ENCODE data around the gene RTN3.

RTN3 gene

DNA sequence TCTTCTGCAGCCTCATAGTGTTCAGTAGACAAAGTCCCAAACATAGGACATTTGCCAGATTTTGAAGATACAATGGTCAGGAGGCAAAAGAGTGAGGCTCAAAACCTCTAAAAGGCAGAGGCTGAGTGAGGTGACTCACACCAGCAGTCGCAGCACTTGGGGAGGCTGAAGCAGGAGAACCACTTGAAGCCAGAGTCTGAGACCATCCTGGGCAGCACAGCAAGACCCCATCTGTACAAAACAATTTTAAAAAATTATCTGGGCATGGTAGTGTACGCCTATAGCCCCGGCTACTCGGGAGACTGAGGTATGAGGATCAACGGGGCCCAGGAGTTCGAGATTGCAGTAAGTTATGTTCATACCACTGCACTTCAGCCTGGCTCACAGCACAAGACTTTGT, 101.4 kb downstream of the RTN3 start:
- no peak overlapping the region for H3K4me3 ChIP-seq (ENCODE audit: low read length)
- no peak for TF ChIP-seq ZNF274 (IDR thresholded peaks at IDR 0.05; ENCODE audit: low read depth, low read length)

DNA sequence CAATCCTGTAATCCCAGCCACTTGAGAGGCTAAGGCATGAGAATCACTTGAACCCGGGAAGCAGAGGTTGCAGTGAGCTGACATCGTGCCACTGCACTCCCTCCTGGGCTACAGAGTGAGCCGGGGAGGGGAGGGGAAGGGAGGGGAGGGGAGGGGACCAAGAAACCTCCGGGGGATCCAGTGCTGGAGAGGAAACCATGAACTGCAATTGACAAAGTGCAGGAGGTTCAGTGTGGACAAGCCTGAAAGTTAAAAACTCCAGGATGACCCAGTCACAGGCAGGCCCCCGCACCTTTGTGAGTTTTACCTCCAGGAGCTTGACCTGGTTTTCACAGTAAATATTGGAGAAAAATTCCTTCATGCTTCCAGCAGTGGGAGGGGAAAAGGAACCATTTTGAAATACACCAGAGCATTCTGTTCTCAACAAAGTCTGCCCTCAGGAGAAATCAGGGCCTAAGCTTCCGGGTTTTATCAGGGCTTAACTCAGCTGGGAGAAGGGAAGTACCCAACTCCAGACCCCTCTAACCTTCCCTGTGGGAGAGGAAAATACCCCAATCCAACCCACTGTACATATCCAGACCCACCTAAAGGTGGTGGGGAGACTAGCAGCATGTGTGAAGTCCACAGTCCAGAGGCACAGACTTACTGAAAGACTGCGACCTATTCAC, 102.8 kb downstream of the RTN3 start:
- no peak overlapping the region for H3K4me3 ChIP-seq (ENCODE audit: low read length)
- TF ChIP-seq ZNF274 (IDR thresholded peaks at IDR 0.05; ENCODE audit: low read depth, low read length), result no peak

DNA sequence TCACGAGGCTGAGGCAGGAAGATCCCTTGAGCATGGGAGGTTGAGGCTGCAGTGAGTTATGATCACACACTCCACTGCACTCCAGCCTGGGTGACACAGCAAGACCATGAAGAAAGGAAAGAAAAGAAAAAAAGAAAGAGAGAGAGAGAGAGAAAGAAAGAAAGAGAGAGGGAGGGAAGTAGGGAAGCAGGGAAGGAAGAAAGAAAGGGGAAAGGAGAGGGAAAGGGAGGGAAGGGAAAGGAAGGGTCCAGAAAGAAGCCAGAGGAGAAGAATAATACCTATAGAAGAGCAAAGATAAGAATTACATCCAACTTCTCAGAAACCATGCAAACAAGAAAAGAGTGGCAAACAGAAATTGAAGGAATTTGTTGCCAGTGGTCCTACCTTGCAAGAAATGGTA, 104.5 kb downstream of the RTN3 start:
- no peak overlapping the region for H3K4me3 ChIP-seq (ENCODE audit: low read length)
- no peak for TF ChIP-seq ZNF274 (IDR thresholded peaks at IDR 0.05; ENCODE audit: low read depth, low read length)

DNA sequence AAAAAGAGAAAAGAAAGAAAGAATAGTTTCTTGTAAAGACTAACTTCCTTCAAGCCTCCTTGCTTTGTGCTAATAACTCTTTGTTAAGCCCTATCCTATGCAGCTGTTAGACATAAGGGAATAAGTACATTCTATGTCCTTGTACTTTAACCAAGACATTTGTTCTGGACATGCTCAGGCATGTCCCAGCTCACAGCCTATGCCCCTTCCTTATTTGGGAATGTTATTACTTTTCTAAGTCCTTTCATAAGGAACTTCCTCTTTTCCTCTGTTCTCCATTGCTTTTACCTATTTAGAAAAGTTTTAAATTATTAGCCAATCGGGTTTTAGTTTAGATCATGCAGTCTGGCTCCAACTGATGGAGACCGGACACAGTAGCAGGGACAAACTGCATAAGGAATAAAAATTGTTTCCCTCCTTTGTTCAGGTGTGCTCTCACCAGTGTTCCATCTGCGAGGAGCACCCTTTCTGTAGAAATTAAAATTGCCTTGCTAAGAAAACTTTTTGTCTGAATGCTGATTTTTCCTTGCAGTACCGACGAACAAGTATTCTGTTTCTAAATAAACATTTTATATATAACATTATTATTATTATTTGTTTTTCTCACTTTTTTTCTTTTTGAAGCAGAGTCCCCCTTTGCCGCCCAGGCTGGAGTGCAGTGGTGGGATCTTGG, 110.3 kb downstream of the RTN3 start:
- no peak overlapping the region for H3K4me3 ChIP-seq (ENCODE audit: low read length)
- no peak for TF ChIP-seq ZNF274 (IDR thresholded peaks at IDR 0.05; ENCODE audit: low read depth, low read length)

DNA sequence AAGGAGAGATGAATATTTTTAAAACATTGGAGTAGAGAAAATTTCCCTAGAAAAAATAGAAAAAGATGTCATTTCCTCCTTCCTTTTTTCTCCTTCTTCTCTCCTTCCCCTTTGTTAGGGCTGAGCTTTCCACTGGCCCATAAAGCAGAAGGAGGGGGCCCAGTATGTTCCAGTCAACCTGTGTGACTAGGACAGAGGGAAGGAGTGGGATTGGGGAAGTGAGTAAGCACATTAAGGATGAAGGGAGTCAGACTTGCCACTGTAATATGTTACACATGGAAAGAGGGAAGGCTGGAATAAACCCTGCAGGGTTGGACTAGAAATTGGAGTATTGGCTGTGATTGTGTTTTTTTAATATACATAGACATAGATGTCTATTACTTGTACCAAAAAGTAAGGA, 111.9 kb downstream of the RTN3 start:
- no peak for TF ChIP-seq ZNF274 (IDR thresholded peaks at IDR 0.05; ENCODE audit: low read depth, low read length)
- no peak overlapping the region for H3K4me3 ChIP-seq (ENCODE audit: low read length)

DNA sequence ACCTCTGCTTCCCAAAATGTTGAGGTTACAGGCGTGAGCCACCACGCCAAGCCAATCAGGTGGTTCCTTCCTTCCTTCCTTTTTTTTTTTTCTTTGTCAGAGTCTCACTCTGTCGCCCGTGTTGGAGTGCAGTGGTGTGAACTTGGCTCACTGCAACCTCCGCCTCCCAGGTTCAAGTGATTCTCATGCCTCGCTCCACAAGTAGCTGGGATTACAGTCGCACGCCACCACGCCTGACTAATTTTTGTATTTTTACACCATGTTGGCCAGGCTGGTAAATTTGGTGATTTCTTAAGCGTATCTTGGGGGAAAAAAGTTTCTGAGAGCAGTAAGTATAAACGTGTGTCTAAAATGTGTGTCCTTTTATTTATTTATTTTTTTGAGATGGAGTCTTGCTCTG, 113.8 kb downstream of the RTN3 start:
- no peak overlapping the region for H3K4me3 ChIP-seq (ENCODE audit: low read length)
- TF ChIP-seq ZNF274 (IDR thresholded peaks at IDR 0.05; ENCODE audit: low read depth, low read length), result no peak

DNA sequence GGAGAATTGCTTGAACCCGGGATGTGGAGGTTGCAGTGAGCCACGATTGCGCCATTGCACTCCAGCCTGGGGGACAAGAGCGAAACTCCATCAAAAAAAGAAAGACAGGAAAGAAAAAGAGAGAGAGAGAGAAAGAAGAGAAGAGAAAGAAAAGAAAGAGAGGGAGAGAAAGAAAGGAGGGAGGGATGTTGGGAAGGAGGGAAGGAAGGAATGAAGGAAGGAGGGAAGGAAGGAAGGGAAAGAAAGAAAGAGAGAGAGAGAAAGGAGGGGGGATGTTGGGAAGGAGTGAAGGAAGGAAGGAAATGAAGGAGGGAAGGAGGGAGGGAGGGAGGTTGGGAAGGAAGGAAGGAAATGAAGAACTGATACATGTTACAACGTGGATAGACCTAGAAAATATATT, 119.6 kb downstream of the RTN3 start:
- H3K4me3 ChIP-seq (ENCODE audit: low read length), result no peak overlapping the region
- TF ChIP-seq ZNF274 (IDR thresholded peaks at IDR 0.05; ENCODE audit: low read depth, low read length), result no peak

DNA sequence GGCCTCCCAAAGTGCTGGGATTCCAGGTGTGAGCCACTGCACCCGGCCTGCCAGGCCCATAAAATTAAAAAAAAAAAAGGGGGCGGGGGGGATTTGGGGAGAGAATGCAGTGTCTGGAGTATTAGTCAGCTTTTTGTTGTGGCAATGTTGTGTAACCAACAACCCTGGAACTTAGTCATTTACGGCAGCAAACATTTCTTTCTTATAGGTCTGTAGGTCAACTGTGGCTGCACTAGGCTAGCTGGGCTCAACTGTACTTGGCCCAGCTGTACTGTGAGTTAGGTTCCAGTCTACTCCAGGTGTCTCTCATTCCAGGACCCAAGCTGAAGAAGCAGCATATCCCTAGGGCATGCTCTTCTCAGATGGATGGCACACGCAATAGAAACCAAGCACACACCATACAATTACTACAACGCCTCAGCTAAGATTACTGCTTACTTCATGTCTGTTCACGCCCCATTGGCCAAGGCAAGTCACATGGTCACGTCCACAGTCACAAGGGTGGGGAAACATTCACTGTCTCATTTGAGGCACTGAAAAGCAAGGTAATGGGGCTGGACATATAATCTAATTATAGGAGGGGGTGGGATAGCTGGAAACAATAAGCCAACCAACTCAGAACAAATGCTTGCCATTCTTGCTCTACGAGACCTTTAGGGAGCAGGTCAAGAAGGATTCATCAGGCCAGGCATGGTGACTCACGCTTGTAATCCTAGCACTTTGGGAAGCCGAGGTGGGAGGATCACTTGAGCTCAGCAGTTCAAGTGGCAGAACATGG, 121.5 kb downstream of the RTN3 start:
- no peak overlapping the region for H3K4me3 ChIP-seq (ENCODE audit: low read length)
- no peak for TF ChIP-seq ZNF274 (IDR thresholded peaks at IDR 0.05; ENCODE audit: low read depth, low read length)

DNA sequence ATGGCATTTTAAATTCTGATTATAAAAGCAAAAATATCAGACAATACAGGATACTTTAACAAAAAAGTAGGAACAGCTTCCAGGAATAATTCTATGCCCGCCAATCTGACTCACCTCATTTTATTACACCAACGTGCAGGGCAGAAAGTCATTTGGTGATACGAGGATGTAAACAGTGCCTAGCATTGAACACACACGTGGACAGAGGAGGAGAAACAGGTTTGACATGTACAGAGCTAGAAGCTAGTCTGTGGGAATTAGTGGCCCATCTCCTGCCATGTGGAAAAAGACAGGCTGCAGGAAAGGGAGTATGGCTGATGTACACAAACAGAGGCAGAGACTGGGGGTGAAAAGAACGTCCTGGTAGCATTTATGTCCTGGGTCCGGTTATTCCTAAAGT, 123.0 kb downstream of the RTN3 start:
- no peak for TF ChIP-seq ZNF274 (IDR thresholded peaks at IDR 0.05; ENCODE audit: low read depth, low read length)

DNA sequence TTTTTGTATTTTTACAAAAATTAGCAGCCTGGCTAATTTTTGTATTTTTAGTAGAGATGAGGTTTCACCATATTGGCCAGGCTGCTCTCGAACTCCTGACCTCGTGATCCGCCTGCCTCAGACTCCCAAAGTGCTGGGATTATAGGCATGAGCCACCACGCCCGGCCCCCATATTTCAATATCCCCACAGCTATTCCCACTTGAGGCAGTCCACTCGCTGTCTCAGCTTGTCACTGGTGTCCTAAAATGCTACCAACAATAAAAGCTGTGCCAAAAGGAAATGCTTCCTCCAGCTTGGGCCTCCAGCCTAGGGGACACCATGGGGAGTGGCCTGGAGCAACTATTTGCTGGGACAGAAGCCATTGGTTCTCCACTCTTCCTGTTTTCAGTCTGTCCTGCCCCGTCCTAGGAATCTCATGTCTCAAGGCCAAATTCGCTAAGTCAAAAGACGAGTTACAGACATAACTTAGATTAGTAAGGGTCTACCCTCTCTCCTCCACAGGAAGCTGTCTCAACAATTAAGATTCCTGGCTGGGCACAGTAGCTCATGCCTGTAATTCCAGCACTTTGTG, 124.6 kb downstream of the RTN3 start:
- TF ChIP-seq ZNF274 (IDR thresholded peaks at IDR 0.05; ENCODE audit: low read depth, low read length), result no peak
- H3K4me3 ChIP-seq (ENCODE audit: low read length), result no peak overlapping the region

More for the DNA sequence above, 123.0 kb downstream of the RTN3 start:
- H3K4me3 ChIP-seq (ENCODE audit: low read length), result no peak overlapping the region
